ENCODE results near the gene KAZN.

Gene KAZN

GRCh38 chr1:15057834-15058233 lies 459.3 kb downstream of the KAZN start:
- no peak for DNase-seq (ENCODE audit: low spot score)

- DNase-seq (ENCODE audit: low spot score): no peak
Observed at GRCh38 chr1:15058261-15058660, 459.8 kb downstream of the KAZN start.

- no peak for DNase-seq (ENCODE audit: low spot score)
Observed at GRCh38 chr1:15060104-15060503, 461.6 kb downstream of the KAZN start.

GRCh38 chr1:15062479-15063099 lies 464.1 kb downstream of the KAZN start:
- no peak for DNase-seq (ENCODE audit: low spot score)

- no peak for DNase-seq (ENCODE audit: low spot score)
Observed at GRCh38 chr1:15063346-15063745, 464.9 kb downstream of the KAZN start.

- no peak for DNase-seq (ENCODE audit: low spot score)
Observed at GRCh38 chr1:15063783-15064182, 465.3 kb downstream of the KAZN start.

- DNase-seq (ENCODE audit: low spot score): no peak
Observed at GRCh38 chr1:15064217-15064929, 465.9 kb downstream of the KAZN start.

GRCh38 chr1:15065291-15065690 lies 466.8 kb downstream of the KAZN start:
- DNase-seq (ENCODE audit: low spot score): no peak

- DNase-seq (ENCODE audit: low spot score): no peak
Observed at GRCh38 chr1:15065736-15066135, 467.3 kb downstream of the KAZN start.

- DNase-seq (ENCODE audit: low spot score): no peak
Observed at GRCh38 chr1:15066191-15066590, 467.7 kb downstream of the KAZN start.

GRCh38 chr1:15067148-15067547 lies 468.7 kb downstream of the KAZN start:
- no peak for DNase-seq (ENCODE audit: low spot score)

- DNase-seq (ENCODE audit: low spot score): no peak
Observed at GRCh38 chr1:15068152-15068551, 469.7 kb downstream of the KAZN start.

GRCh38 chr1:15068997-15069396 lies 470.5 kb downstream of the KAZN start:
- DNase-seq (ENCODE audit: low spot score): no peak

GRCh38 chr1:15070145-15070748 lies 471.8 kb downstream of the KAZN start:
- DNase-seq (ENCODE audit: low spot score): no peak

GRCh38 chr1:15071936-15072335 lies 473.5 kb downstream of the KAZN start:
- no peak for DNase-seq (ENCODE audit: low spot score)

- no peak for DNase-seq (ENCODE audit: low spot score)
Observed at GRCh38 chr1:15073799-15074308, 475.4 kb downstream of the KAZN start.

GRCh38 chr1:15075175-15075574 lies 476.7 kb downstream of the KAZN start:
- DNase-seq (ENCODE audit: low spot score): no peak

- DNase-seq (ENCODE audit: low spot score): no peak
Observed at GRCh38 chr1:15075817-15076216, 477.3 kb downstream of the KAZN start.

GRCh38 chr1:15076807-15077206 lies 478.3 kb downstream of the KAZN start:
- DNase-seq (ENCODE audit: low spot score): no peak

GRCh38 chr1:15077384-15077783 lies 478.9 kb downstream of the KAZN start:
- DNase-seq (ENCODE audit: low spot score): no peak

GRCh38 chr1:15080328-15081007 lies 482.0 kb downstream of the KAZN start:
- DNase-seq (ENCODE audit: low spot score): no peak

- DNase-seq (ENCODE audit: low spot score): no peak
Observed at GRCh38 chr1:15081102-15081501, 482.6 kb downstream of the KAZN start.
